ENCODE data around the gene MEGF11. TPM values are rescaled to one million over a fixed set of nuclear protein-coding genes. Genes with fewer than 3 reads are reported as not detected.

The MEGF11 gene
- total and polyA plus RNA-seq, 4 donors, result 0.16 to 1.5 (median 0.50) TPM

DNA sequence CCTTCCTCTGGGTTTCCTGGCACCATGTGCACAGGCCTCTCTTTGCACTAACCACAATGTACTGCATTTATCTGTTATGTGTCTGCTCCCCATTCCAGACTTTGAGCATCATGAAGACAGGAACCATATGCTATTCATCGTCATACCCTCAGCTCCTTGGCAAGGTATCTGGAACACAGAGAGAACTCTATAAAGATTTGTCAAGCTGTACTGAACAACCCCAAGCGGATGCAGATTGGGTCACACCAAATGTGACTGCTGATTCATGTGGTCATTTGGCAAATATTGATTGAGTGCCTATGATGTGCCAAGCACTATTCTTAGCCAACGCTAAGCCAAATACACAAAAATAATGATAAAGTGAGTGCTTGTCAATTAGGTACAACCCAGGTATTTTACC is 7.5 kb upstream of the MEGF11 start:
- no peak overlapping the region for H3K9ac ChIP-seq (ENCODE audit: insufficient read depth in 1 of 2, low read length in 2 of 2)
- no peaks in the 10 kb centered on the region for H3K9me3 ChIP-seq (ENCODE audit: control insufficient read depth in 4 of 4, insufficient read depth in 3 of 4, low read length in 3 of 4)
- 63 to 86% methylated on average over 3 of the region's 3 CpGs for WGBS, 2 donors
- no peak overlapping the region for H3K27ac ChIP-seq (ENCODE audit: low read depth in 1 of 2, low read length in 1 of 2)
- peaks cover 0 to 26% (median 25%) of the 10 kb centered on the region in 3 donors for H3K27me3 ChIP-seq (ENCODE audit: control insufficient read depth in 3 of 3, insufficient read depth in 3 of 3, low read length in 2 of 3)
- no peaks in the 10 kb centered on the region for H3K36me3 ChIP-seq (ENCODE audit: control insufficient read depth in 4 of 4, insufficient read depth in 4 of 4, low read length in 4 of 4)
- TF ChIP-seq, protein P1, sequence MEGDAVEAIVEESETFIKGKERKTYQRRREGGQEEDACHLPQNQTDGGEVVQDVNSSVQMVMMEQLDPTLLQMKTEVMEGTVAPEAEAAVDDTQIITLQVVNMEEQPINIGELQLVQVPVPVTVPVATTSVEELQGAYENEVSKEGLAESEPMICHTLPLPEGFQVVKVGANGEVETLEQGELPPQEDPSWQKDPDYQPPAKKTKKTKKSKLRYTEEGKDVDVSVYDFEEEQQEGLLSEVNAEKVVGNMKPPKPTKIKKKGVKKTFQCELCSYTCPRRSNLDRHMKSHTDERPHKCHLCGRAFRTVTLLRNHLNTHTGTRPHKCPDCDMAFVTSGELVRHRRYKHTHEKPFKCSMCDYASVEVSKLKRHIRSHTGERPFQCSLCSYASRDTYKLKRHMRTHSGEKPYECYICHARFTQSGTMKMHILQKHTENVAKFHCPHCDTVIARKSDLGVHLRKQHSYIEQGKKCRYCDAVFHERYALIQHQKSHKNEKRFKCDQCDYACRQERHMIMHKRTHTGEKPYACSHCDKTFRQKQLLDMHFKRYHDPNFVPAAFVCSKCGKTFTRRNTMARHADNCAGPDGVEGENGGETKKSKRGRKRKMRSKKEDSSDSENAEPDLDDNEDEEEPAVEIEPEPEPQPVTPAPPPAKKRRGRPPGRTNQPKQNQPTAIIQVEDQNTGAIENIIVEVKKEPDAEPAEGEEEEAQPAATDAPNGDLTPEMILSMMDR (IDR thresholded peaks at IDR 0.05; ENCODE audit: control extremely low read depth, extremely low read depth), result no peak
- H3K4me3 ChIP-seq, result no peak overlapping the region
- ATAC-seq (ENCODE audit: insufficient read depth, low FRiP score), result peak; percentile 34
- no peak for DNase-seq
- no peaks in the 10 kb centered on the region for H3K4me1 ChIP-seq (ENCODE audit: control insufficient read depth in 5 of 5, insufficient read depth in 5 of 5, low read length in 5 of 5)

- TF ChIP-seq, protein P1 (IDR thresholded peaks at IDR 0.05; ENCODE audit: control extremely low read depth, extremely low read depth), result no peak
- Histone ChIP-seq H3K9me3 (ENCODE audit: control insufficient read depth in 4 of 4, insufficient read depth in 3 of 4, low read length in 3 of 4) (no peaks in the 10 kb centered on the region), H3K36me3 (ENCODE audit: control insufficient read depth in 4 of 4, insufficient read depth in 4 of 4, low read length in 4 of 4) (no peaks in the 10 kb centered on the region), H3K9ac (ENCODE audit: insufficient read depth in 1 of 2, low read length in 2 of 2) (no peak overlapping the region), H3K4me1 (ENCODE audit: control insufficient read depth in 5 of 5, insufficient read depth in 5 of 5, low read length in 5 of 5) (peaks cover 0 to 27% (median 8%) of the 10 kb centered on the region in 5 donors), H3K27me3 (ENCODE audit: control insufficient read depth in 3 of 3, insufficient read depth in 3 of 3, low read length in 2 of 3) (peaks cover 0 to 54% (median 52%) of the 10 kb centered on the region in 3 donors), H3K4me3 (no peak overlapping the region), H3K27ac (ENCODE audit: low read depth in 1 of 2, low read length in 1 of 2) (no peak overlapping the region)
- ATAC-seq (ENCODE audit: insufficient read depth, low FRiP score) (no peak), DNase-seq (no peak)
- WGBS, 2 donors, result 80 to 83% methylated on average over 3 of the region's 3 CpGs
Measured at GRCh38 chr15:66256692-66257091, 3.1 kb upstream of the MEGF11 start.

DNA sequence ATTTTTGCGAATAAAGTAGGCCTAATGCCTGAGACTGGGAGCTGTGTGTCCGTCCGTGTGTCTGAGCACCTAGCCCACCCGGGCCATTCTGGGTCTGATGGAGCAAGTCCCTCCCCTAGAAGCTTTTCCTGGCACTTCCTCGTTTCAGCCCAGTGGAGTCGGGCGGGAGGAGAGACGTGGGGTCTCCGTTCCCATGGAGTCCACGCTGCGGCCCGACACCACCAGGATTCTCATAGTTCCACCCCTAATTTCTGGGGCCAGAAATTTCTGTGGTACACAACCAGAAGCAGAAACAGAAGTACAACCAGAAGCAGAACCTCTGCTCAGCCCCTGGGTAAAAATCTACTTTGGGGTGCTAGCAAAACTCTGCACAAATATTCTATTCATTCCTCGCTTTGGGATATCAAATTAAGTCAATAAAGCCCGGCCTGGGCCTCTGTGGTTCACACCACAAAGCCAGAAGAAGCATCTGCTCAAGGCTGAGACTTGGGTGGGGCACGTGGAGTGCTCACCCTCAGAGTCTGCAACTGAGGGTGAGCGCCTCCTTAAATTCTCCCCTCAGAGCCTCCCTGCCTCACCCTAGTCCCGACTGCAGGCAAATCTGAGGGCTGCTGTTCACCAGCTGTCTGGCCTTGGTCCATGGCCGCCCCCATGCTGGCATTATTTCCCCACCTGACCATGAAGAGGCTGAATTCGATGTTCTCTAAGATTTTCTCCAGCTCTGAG is 1.6 kb upstream of the MEGF11 start:
- WGBS, 2 donors, result 25 to 57% methylated on average over 19 of the region's 19 CpGs
- H3K27ac ChIP-seq (ENCODE audit: low read depth in 1 of 2, low read length in 1 of 2), result no peak overlapping the region
- peaks cover 0 to 65% (median 61%) of the 10 kb centered on the region in 3 donors for H3K27me3 ChIP-seq (ENCODE audit: control insufficient read depth in 3 of 3, insufficient read depth in 3 of 3, low read length in 2 of 3)
- no peak overlapping the region for H3K4me3 ChIP-seq
- DNase-seq (no peak), ATAC-seq (ENCODE audit: insufficient read depth, low FRiP score) (no peak)
- TF ChIP-seq, protein P1 (IDR thresholded peaks at IDR 0.05; ENCODE audit: control extremely low read depth, extremely low read depth), result no peak
- H3K4me1 ChIP-seq (ENCODE audit: control insufficient read depth in 5 of 5, insufficient read depth in 5 of 5, low read length in 5 of 5), result peaks cover 0 to 29% (median 8%) of the 10 kb centered on the region in 5 donors
- H3K9ac ChIP-seq (ENCODE audit: insufficient read depth in 1 of 2, low read length in 2 of 2), result no peak overlapping the region
- no peaks in the 10 kb centered on the region for H3K36me3 ChIP-seq (ENCODE audit: control insufficient read depth in 4 of 4, insufficient read depth in 4 of 4, low read length in 4 of 4)
- H3K9me3 ChIP-seq (ENCODE audit: control insufficient read depth in 4 of 4, insufficient read depth in 3 of 4, low read length in 3 of 4), result no peaks in the 10 kb centered on the region
